ENCODE measurements around the gene PCDH9. TPM values are rescaled to one million over a fixed set of nuclear protein-coding genes. Genes with fewer than 3 reads are reported as not detected.

Gene PCDH9
- total RNA-seq, 1 experiment from 2014 or later = 0.11 TPM

- H3K27me3 Mint-ChIP-seq (ENCODE audit: insufficient read depth, unreplicated experiment) = peaks cover 7% of the 10 kb centered on the region
- ChIA-PET CTCF (no interaction called here), POLR2A (no interaction called here)
- no peaks in the 10 kb centered on the region for H3K9me3 ChIP-seq
- no peaks in the 10 kb centered on the region for H3K9me3 Mint-ChIP-seq (ENCODE audit: unreplicated experiment)
- BruUV-seq (replicated peaks) = no TSS peak
- no peaks in the 10 kb centered on the region for H3K4me1 Mint-ChIP-seq (ENCODE audit: low read depth, unreplicated experiment)
- H3K4me1 ChIP-seq = no peaks in the 10 kb centered on the region
- TF ChIP-seq, protein P1, sequence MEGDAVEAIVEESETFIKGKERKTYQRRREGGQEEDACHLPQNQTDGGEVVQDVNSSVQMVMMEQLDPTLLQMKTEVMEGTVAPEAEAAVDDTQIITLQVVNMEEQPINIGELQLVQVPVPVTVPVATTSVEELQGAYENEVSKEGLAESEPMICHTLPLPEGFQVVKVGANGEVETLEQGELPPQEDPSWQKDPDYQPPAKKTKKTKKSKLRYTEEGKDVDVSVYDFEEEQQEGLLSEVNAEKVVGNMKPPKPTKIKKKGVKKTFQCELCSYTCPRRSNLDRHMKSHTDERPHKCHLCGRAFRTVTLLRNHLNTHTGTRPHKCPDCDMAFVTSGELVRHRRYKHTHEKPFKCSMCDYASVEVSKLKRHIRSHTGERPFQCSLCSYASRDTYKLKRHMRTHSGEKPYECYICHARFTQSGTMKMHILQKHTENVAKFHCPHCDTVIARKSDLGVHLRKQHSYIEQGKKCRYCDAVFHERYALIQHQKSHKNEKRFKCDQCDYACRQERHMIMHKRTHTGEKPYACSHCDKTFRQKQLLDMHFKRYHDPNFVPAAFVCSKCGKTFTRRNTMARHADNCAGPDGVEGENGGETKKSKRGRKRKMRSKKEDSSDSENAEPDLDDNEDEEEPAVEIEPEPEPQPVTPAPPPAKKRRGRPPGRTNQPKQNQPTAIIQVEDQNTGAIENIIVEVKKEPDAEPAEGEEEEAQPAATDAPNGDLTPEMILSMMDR (IDR thresholded peaks at IDR 0.05; ENCODE audit: insufficient read depth in 1 of 2, low read depth in 1 of 2, low read length in 1 of 2, severe bottlenecking in 1 of 2, unreplicated experiment in 1 of 2) = no peak
- no peak overlapping the region for H3K27ac Mint-ChIP-seq (ENCODE audit: unreplicated experiment)
- H3K27me3 ChIP-seq (replicated peaks; ENCODE audit: control insufficient read depth, insufficient read depth, low read length) = no peaks in the 10 kb centered on the region
- no peak overlapping the region for H3K4me3 Mint-ChIP-seq (ENCODE audit: unreplicated experiment)
- H3K36me3 ChIP-seq (ENCODE audit: control insufficient read depth, insufficient read depth, low read length) = no peaks in the 10 kb centered on the region
- no peak for DNase-seq
- H3K36me3 Mint-ChIP-seq (ENCODE audit: insufficient read depth, unreplicated experiment) = no peaks in the 10 kb centered on the region
- H3K4me3 ChIP-seq (ENCODE audit: low read depth, low read length) = no peak overlapping the region
- intact Hi-C loops (cut with micrococcal nuclease; ENCODE audit: unreplicated experiment) = no loop called here
These were observed 334.8 kb downstream of the PCDH9 start for GRCh38 chr13:66895320-66895719.

- intact Hi-C loops (cut with micrococcal nuclease; ENCODE audit: unreplicated experiment) = no loop called here
- H3K4me1 ChIP-seq = no peaks in the 10 kb centered on the region
- Mint-ChIP-seq H3K27me3 (ENCODE audit: insufficient read depth, unreplicated experiment) (peaks cover 5% of the 10 kb centered on the region), H3K27ac (ENCODE audit: unreplicated experiment) (no peak overlapping the region), H3K4me1 (ENCODE audit: low read depth, unreplicated experiment) (no peaks in the 10 kb centered on the region), H3K9me3 (ENCODE audit: unreplicated experiment) (no peaks in the 10 kb centered on the region), H3K36me3 (ENCODE audit: insufficient read depth, unreplicated experiment) (no peaks in the 10 kb centered on the region), H3K4me3 (ENCODE audit: unreplicated experiment) (no peak overlapping the region)
- no TSS peak for BruUV-seq (replicated peaks)
- no peaks in the 10 kb centered on the region for H3K27me3 ChIP-seq (replicated peaks; ENCODE audit: control insufficient read depth, insufficient read depth, low read length)
- TF ChIP-seq, protein P1 (IDR thresholded peaks at IDR 0.05; ENCODE audit: insufficient read depth in 1 of 2, low read depth in 1 of 2, low read length in 1 of 2, severe bottlenecking in 1 of 2, unreplicated experiment in 1 of 2) = no peak
- ChIA-PET CTCF (no interaction called here), POLR2A (no interaction called here)
- no peaks in the 10 kb centered on the region for H3K36me3 ChIP-seq (ENCODE audit: control insufficient read depth, insufficient read depth, low read length)
- DNase-seq = no peak
- no peak overlapping the region for H3K4me3 ChIP-seq (ENCODE audit: low read depth, low read length)
- H3K9me3 ChIP-seq = no peaks in the 10 kb centered on the region
These were observed 341.4 kb downstream of the PCDH9 start for GRCh38 chr13:66888698-66889097.

DNA sequence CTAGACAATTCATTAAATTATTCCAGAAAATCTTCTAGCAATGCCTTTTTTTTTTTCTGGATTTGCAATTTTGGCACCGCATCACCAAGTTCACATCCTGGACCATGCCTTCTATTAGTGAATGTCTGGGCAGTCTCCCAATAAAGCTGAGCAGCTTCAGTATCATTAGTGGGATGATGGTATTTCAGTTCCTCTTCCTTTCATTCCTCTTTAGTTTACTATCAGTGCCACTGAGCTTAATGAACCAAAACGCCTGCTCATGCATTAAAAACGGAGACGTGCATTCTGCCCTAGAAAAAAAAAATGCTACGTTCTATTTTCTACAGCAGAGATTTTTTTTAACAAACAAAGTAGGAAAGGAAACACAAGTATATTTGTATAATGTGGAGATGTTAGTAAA lies 343.0 kb downstream of the PCDH9 start:
- Mint-ChIP-seq H3K27ac (ENCODE audit: unreplicated experiment) (no peak overlapping the region), H3K4me1 (ENCODE audit: low read depth, unreplicated experiment) (no peaks in the 10 kb centered on the region), H3K4me3 (ENCODE audit: unreplicated experiment) (no peak overlapping the region), H3K9me3 (ENCODE audit: unreplicated experiment) (no peaks in the 10 kb centered on the region), H3K36me3 (ENCODE audit: insufficient read depth, unreplicated experiment) (no peaks in the 10 kb centered on the region), H3K27me3 (ENCODE audit: insufficient read depth, unreplicated experiment) (peaks cover 5% of the 10 kb centered on the region)
- no peak for DNase-seq
- H3K4me1 ChIP-seq = no peaks in the 10 kb centered on the region
- ChIA-PET CTCF (no interaction called here), POLR2A (no interaction called here)
- H3K4me3 ChIP-seq (ENCODE audit: low read depth, low read length) = no peak overlapping the region
- BruUV-seq (replicated peaks) = no TSS peak
- intact Hi-C loops (cut with micrococcal nuclease; ENCODE audit: unreplicated experiment) = no loop called here
- H3K27me3 ChIP-seq (replicated peaks; ENCODE audit: control insufficient read depth, insufficient read depth, low read length) = no peaks in the 10 kb centered on the region
- no peaks in the 10 kb centered on the region for H3K36me3 ChIP-seq (ENCODE audit: control insufficient read depth, insufficient read depth, low read length)
- no peaks in the 10 kb centered on the region for H3K9me3 ChIP-seq
- TF ChIP-seq, protein P1 (IDR thresholded peaks at IDR 0.05; ENCODE audit: insufficient read depth in 1 of 2, low read depth in 1 of 2, low read length in 1 of 2, severe bottlenecking in 1 of 2, unreplicated experiment in 1 of 2) = no peak

Data from Caco-2 (cell line).